ENCODE data around the gene MBNL2. TPM values are rescaled to one million over a fixed set of nuclear protein-coding genes. Genes with fewer than 3 reads are reported as not detected.
A peak's percentile ranks its signal among the peaks of the same experiment; 100 is the strongest.

The MBNL2 gene
- total and polyA plus RNA-seq, 2 of the 13 experiments (the other 11 are each of a cell fraction or from before 2014, with no cell fraction given), result 30.8 to 59.0 TPM

DNA sequence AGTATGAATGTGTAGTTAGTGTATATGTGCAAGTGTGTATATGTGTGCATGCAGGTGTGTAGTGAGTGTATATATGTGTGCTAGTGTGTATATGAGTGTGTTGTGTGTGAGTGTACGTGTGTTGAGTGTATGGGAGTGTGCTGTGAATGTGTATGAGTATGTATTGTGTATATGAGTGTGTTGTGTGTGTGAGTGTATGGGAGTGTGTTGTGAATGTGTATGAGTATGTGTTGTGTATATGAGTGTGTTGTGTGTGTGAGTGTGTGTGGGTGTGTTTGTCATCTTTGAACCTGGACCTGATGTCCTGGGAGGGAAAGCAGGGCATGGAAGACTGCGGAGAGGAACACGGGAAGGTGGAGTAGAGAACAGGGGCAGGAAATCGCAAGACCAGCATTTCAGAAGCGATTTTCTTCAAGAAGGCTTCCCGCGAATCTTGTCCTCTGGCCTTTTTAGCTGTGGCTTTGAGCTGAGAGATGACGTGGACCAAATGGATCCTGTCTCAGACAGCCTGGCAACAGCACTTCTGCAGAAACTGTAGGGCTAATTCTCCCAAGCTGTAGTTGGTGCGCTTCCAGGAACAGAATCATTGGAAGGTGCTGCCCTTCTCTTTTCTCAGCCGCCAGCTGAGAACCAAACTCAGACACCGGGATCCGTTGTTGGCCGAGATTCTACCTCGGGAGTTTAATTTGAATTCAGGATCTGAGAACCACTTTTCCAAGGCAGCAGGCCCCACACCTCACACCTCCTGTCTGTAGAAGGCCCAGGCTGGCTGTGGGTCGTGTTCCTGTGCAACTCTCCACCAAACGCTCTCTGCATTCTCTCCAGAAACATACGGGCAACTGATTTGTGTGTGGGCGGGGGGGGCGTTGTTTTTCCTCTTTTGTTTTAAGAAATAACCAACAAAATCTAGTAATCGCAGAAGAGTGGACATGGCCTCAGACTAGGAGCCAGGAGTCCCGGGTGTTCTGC is 117.2 kb downstream of the MBNL2 start:
- BruUV-seq (replicated peaks), result no TSS peak
- DNase-seq (ENCODE audit: low spot score), result no peak
- Histone ChIP-seq H3K4me3 (replicated peaks in 1 of 3; ENCODE audit: insufficient read depth in 1 of 3, low read depth in 2 of 3, low read length in 3 of 3) (no peak overlapping the region), H3K79me2 (ENCODE audit: insufficient read depth, low read length) (peaks cover 14% of the 10 kb centered on the region), H3K36me3 (replicated peaks in 1 of 2; ENCODE audit: control insufficient read depth in 1 of 2, insufficient read depth in 2 of 2, low read length in 2 of 2) (peaks cover 32 to 74% of the 10 kb centered on the region in 2 experiments), H4K20me1 (ENCODE audit: insufficient read depth, low read length) (peaks cover 22% of the 10 kb centered on the region), H3K4me2 (ENCODE audit: low read depth, low read length) (no peak overlapping the region), H3K27ac (ENCODE audit: extremely low read length, insufficient read depth, low read length) (no peak overlapping the region), H3K27me3 (ENCODE audit: control insufficient read depth in 1 of 2, insufficient read depth in 2 of 2, low read length in 2 of 2) (no peaks in the 10 kb centered on the region), H3K9ac (ENCODE audit: insufficient read depth, low read depth, low read length) (no peak overlapping the region), H2AFZ (ENCODE audit: low read length) (no peak overlapping the region), H3K4me1 (ENCODE audit: insufficient read depth, low read length) (peaks cover 16% of the 10 kb centered on the region), H3K9me3 (ENCODE audit: low read length) (no peaks in the 10 kb centered on the region)
- in situ Hi-C loops (cut with HindIII; ENCODE audit: extremely low pct_ligation_motif_present, low pct_unique_long_range_greater_than_20kb), result no loop called here
- intact Hi-C loops (cut with micrococcal nuclease; ENCODE audit: unreplicated experiment), result no loop called here
- no peak; the same call in 1 of the 3 replicates for ATAC-seq
- WGBS (ENCODE audit: low lambda C conversion rate), result 84% methylated on average over 21 of the region's 21 CpGs
- FAIRE-seq, result peak; percentile 82
- ChIA-PET CTCF (ENCODE audit: low intra/inter-chr PET ratio, low total read pairs) (no interaction called here), POLR2A (no interaction called here)
- TF ChIP-seq PHB2 (IDR thresholded peaks at IDR 0.05; ENCODE audit: partially characterized antibody) (no peak), ZNF317 (CRISPR knock-in tag; IDR thresholded peaks at IDR 0.05) (no peak), BRD4 (CRISPR knock-in tag; IDR thresholded peaks at IDR 0.05) (no peak), MIER3 (CRISPR knock-in tag; IDR thresholded peaks at IDR 0.05; ENCODE audit: borderline replicate concordance) (no peak), ZNF776 (CRISPR knock-in tag; IDR thresholded peaks at IDR 0.05) (no peak), ZNF3 (CRISPR knock-in tag; IDR thresholded peaks at IDR 0.05) (no peak), TMF1 (CRISPR knock-in tag; IDR thresholded peaks at IDR 0.05; ENCODE audit: low read depth) (no peak), MAFK (conservative IDR thresholded peaks at IDR 0.05 in 1 of 2, IDR thresholded peaks at IDR 0.05 in 1 of 2; ENCODE audit: low read length in 2 of 2) (peak; percentile 20 to 22; a peak in 1 of 4 replicates), ZBTB33 (CRISPR knock-in tag; IDR thresholded peaks at IDR 0.05) (peak; percentile 31; the same call in 1 of the 2 replicates), ZFAT (CRISPR knock-in tag; conservative IDR thresholded peaks at IDR 0.05) (no peak), NR1H2 (CRISPR knock-in tag; IDR thresholded peaks at IDR 0.05; ENCODE audit: borderline replicate concordance, low read depth) (no peak), HDAC6 (IDR thresholded peaks at IDR 0.05; ENCODE audit: low read depth, low read length) (no peak), XRCC5 (optimal IDR thresholded peaks at IDR 0.05; ENCODE audit: low read length) (no peak), POLR2A (IDR thresholded peaks at IDR 0.05; ENCODE audit: insufficient read depth in 1 of 2, low read depth in 2 of 2, low read length in 2 of 2) (no peak), MTA1 (CRISPR knock-in tag; IDR thresholded peaks at IDR 0.05; ENCODE audit: borderline replicate concordance) (no peak), CREBL2 (CRISPR knock-in tag; IDR thresholded peaks at IDR 0.05; ENCODE audit: borderline replicate concordance) (no peak), MBD4 (IDR thresholded peaks at IDR 0.05; ENCODE audit: borderline replicate concordance, low read length) (no peak), ZNF547 (CRISPR knock-in tag; IDR thresholded peaks at IDR 0.05) (no peak), MLLT10 (CRISPR knock-in tag; IDR thresholded peaks at IDR 0.05) (no peak), RBM22 (optimal IDR thresholded peaks at IDR 0.05; ENCODE audit: low read length) (peak; percentile 79), ZSCAN20 (CRISPR knock-in tag; IDR thresholded peaks at IDR 0.05; ENCODE audit: borderline replicate concordance) (no peak), CENPT (CRISPR knock-in tag; IDR thresholded peaks at IDR 0.05; ENCODE audit: low read depth) (no peak), ZNF331 (CRISPR knock-in tag; IDR thresholded peaks at IDR 0.05) (no peak), POLR2AphosphoS5 (IDR thresholded peaks at IDR 0.05; ENCODE audit: low read depth, low read length) (peak; percentile 26; the same call in 1 of the 2 replicates)
- TF ChIP-seq, protein P1, sequence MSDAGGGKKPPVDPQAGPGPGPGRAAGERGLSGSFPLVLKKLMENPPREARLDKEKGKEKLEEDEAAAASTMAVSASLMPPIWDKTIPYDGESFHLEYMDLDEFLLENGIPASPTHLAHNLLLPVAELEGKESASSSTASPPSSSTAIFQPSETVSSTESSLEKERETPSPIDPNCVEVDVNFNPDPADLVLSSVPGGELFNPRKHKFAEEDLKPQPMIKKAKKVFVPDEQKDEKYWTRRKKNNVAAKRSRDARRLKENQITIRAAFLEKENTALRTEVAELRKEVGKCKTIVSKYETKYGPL (CRISPR knock-in tag; IDR thresholded peaks at IDR 0.05), result no peak
